Muscle layer of colon (tissue), 2 donors: ENCODE results near the gene FGD5.

Experiments used
- H3K27ac ChIP-seq: one replicate; pipeline ENCODE4 v1.7.0; 2013; ENCODE audit warnings: low read depth, mild to moderate bottlenecking, low read length, moderate library complexity
- H3K27me3 ChIP-seq, 2 donors: one replicate each; pipeline ENCODE4 v1.7.0; 2013; ENCODE audit warnings: low read length in 2 of 2, mild to moderate bottlenecking in 2 of 2; ENCODE audit not compliant: insufficient read depth in 2 of 2, control insufficient read depth in 1 of 2
- H3K36me3 ChIP-seq: one replicate; pipeline ENCODE4 v1.7.0; 2013; ENCODE audit warnings: mild to moderate bottlenecking, low read length; ENCODE audit not compliant: insufficient read depth
- H3K4me1 ChIP-seq: one replicate; pipeline ENCODE4 v1.7.0; 2013; ENCODE audit warnings: mild to moderate bottlenecking, low read length; ENCODE audit not compliant: insufficient read depth
- H3K4me3 ChIP-seq, 2 donors: one replicate each; pipeline ENCODE4 v1.7.0; 2013; ENCODE audit warnings: low read length in 2 of 2, low read depth in 1 of 2, mild to moderate bottlenecking in 1 of 2, moderate library complexity in 1 of 2
- H3K9ac ChIP-seq: one replicate; pipeline ENCODE4 v1.7.0; 2013; ENCODE audit warnings: low read length
- H3K9me3 ChIP-seq: one replicate; pipeline ENCODE4 v1.7.0; 2013; ENCODE audit warnings: mild to moderate bottlenecking, low read length
- donor health status: abdominal sarcoma.
- donor health status: Adenocarcinoma of cecum.

Gene FGD5

GRCh38 chr3:14836049-14836468, 17.3 kb downstream of the FGD5 start:
- Histone ChIP-seq H3K27ac (no peak overlapping the region), H3K36me3 (no peaks in the 10 kb centered on the region), H3K9me3 (no peaks in the 10 kb centered on the region), H3K4me1 (peaks cover 25% of the 10 kb centered on the region), H3K4me3 (no peak overlapping the region), H3K27me3 (no peaks in the 10 kb centered on the region), H3K9ac (no peak overlapping the region)

DNA sequence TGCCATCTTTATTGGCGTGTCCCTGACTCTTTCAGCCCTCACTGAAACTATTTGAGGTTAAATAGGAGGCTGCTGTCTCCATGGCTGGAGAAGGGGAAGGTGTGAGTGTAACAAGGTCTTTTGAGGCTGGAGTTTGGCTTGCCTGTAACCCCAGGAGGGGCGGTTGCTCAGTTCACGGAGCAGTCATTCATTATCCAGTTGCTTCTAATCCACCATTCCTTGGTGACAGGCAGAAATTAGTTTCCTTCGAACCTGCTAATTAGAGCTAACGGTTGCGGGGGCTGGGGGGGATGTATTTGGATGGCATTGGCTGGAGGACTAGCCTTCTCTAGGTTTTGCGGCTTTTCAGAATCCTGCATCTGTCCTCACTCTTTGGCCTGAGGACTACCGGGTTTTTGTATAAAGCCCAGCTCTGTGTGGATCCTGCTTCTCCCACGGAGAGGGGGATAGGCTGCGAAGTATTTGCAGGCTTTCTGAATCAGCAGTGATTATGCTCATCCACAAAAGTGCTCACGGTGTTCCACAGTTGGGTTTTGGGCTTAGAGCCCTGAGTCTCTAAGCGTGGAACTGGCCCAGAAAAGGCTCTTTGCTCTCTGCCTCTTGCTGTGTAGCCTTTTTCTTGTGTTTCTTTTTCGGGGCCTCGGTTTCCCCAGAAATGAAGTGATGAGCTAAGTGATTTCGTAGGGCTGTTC, 18.6 kb downstream of the FGD5 start:
- no peaks in the 10 kb centered on the region for H3K9me3 ChIP-seq
- H3K4me3 ChIP-seq: no peak overlapping the region
- no peaks in the 10 kb centered on the region for H3K27me3 ChIP-seq
- H3K36me3 ChIP-seq: no peaks in the 10 kb centered on the region
- peaks cover 25% of the 10 kb centered on the region for H3K4me1 ChIP-seq
- no peak overlapping the region for H3K27ac ChIP-seq
- no peak overlapping the region for H3K9ac ChIP-seq

GRCh38 chr3:14837878-14838258, 19.1 kb downstream of the FGD5 start:
- H3K4me3 ChIP-seq: no peak overlapping the region
- no peaks in the 10 kb centered on the region for H3K9me3 ChIP-seq
- H3K27me3 ChIP-seq: no peaks in the 10 kb centered on the region
- peaks cover 25% of the 10 kb centered on the region for H3K4me1 ChIP-seq
- no peaks in the 10 kb centered on the region for H3K36me3 ChIP-seq
- H3K27ac ChIP-seq: peak overlapping the region; percentile 29
- H3K9ac ChIP-seq: no peak overlapping the region

GRCh38 chr3:14839236-14839635, 20.5 kb downstream of the FGD5 start:
- Histone ChIP-seq H3K9me3 (no peaks in the 10 kb centered on the region), H3K9ac (no peak overlapping the region)

GRCh38 chr3:14841836-14842235, 23.1 kb downstream of the FGD5 start:
- no peaks in the 10 kb centered on the region for H3K27me3 ChIP-seq
- H3K9me3 ChIP-seq: no peaks in the 10 kb centered on the region
- no peaks in the 10 kb centered on the region for H3K36me3 ChIP-seq
- no peak overlapping the region for H3K9ac ChIP-seq
- no peak overlapping the region for H3K27ac ChIP-seq
- no peak overlapping the region for H3K4me3 ChIP-seq
- H3K4me1 ChIP-seq: peaks cover 19% of the 10 kb centered on the region

More at GRCh38 chr3:14839236-14839635, 20.5 kb downstream of the FGD5 start:
- Histone ChIP-seq H3K4me1 (peaks cover 25% of the 10 kb centered on the region), H3K4me3 (no peak overlapping the region), H3K27ac (no peak overlapping the region), H3K27me3 (no peaks in the 10 kb centered on the region), H3K36me3 (no peaks in the 10 kb centered on the region)

GRCh38 chr3:14842277-14842676, 23.5 kb downstream of the FGD5 start:
- H3K9me3 ChIP-seq: no peaks in the 10 kb centered on the region
- no peak overlapping the region for H3K27ac ChIP-seq

DNA sequence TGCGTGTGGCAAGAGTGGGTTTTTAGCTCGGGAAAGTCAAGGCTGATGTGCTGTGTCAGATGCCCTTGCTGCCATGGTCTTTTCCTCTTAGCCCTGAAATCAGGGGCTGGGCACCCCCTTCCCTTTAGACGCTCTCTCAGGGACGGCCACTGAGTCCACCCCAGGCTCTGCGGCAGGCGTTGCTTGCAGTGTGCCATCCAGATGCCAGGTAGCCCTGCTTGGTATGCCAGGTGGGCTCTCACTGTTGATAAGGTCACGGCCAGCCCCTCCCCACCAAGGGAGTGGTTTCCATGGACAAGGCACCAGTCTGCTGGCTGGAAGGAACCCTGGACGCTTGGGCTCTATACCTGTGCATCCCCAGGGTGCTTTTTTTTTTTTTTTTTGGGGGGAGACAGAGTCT, 24.6 kb downstream of the FGD5 start:
- Histone ChIP-seq H3K27ac (no peak overlapping the region), H3K9me3 (no peaks in the 10 kb centered on the region), H3K4me1 (peaks cover 11% of the 10 kb centered on the region), H3K9ac (no peak overlapping the region), H3K4me3 (no peak overlapping the region), H3K27me3 (no peaks in the 10 kb centered on the region), H3K36me3 (no peaks in the 10 kb centered on the region)

More at GRCh38 chr3:14842277-14842676, 23.5 kb downstream of the FGD5 start:
- Histone ChIP-seq H3K27me3 (no peaks in the 10 kb centered on the region), H3K9ac (no peak overlapping the region), H3K4me3 (no peak overlapping the region), H3K36me3 (no peaks in the 10 kb centered on the region), H3K4me1 (peaks cover 18% of the 10 kb centered on the region)

DNA sequence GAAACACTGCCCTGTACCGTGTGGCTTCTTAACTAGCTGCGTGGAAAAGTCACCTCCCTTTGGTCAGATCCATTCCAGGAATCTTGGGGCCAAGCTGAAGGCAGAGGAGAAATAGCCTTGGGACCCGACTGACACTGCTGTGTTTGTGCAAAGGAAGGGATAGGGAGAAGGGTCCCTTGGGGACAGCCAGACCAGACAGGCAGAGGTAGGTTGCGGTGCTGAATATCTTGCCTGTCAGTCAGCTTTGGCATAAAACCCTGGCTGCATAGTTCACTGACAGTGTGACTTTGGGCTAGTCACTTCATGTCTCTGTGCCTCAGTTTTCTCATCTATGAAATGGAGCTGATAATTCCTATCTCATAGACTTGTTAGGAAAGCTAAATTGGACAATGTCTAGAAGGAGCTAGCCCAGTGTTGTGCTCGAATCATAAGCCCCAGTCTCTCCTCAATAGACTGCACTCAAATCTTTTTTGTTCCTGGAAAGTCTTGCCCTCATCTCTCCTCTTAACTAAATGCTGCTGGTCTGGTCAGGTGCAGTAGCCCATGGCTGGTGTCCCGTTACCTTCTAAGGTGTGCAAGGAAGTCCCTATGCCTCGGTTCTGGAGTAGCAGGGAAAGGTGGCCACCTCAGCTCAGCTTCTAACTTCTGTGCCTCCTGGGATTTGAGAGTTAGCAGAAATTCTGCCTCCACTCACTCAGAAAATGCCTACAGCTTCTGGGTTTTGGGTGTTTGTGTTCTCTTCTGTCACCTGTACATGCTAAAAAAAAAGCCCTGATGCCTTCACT, 25.8 kb downstream of the FGD5 start:
- Histone ChIP-seq H3K27ac (no peak overlapping the region), H3K9ac (no peak overlapping the region), H3K4me1 (peaks cover 7% of the 10 kb centered on the region), H3K27me3 (no peaks in the 10 kb centered on the region), H3K4me3 (no peak overlapping the region), H3K36me3 (no peaks in the 10 kb centered on the region), H3K9me3 (no peaks in the 10 kb centered on the region)

- H3K4me1 ChIP-seq: peaks cover 10% of the 10 kb centered on the region
- H3K27me3 ChIP-seq: no peaks in the 10 kb centered on the region
These were observed 26.4 kb downstream of the FGD5 start for GRCh38 chr3:14845180-14845579.

DNA sequence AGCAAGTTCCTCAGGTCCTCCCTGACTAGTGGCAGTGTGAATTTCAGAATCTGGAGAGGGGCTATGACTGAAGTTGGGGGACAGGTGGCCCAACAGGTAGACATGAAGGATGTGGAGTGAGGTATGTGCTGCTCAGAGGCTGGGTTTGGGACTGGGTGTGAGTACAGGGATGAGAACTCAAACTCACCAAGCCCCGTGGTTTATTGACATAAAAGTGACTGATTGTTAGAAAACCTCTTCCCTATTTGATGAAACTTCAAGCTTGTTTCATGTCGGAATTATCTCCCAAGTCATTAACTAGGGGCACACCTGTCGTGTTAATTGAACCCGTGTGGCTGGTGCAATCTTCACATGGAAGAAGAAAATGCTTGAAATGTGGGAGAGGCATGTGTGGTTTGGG, 27.1 kb downstream of the FGD5 start:
- Histone ChIP-seq H3K27ac (no peak overlapping the region), H3K4me1 (peaks cover 10% of the 10 kb centered on the region), H3K9me3 (no peaks in the 10 kb centered on the region), H3K4me3 (no peak overlapping the region), H3K36me3 (no peaks in the 10 kb centered on the region), H3K9ac (no peak overlapping the region), H3K27me3 (no peaks in the 10 kb centered on the region)

More at GRCh38 chr3:14845180-14845579, 26.4 kb downstream of the FGD5 start:
- H3K9me3 ChIP-seq: no peaks in the 10 kb centered on the region
- H3K9ac ChIP-seq: no peak overlapping the region
- H3K27ac ChIP-seq: no peak overlapping the region
- H3K4me3 ChIP-seq: no peak overlapping the region
- no peaks in the 10 kb centered on the region for H3K36me3 ChIP-seq

GRCh38 chr3:14846226-14846880, 27.6 kb downstream of the FGD5 start:
- H3K9me3 ChIP-seq: no peaks in the 10 kb centered on the region
- H3K4me1 ChIP-seq: peaks cover 10% of the 10 kb centered on the region
- no peaks in the 10 kb centered on the region for H3K36me3 ChIP-seq
- no peak overlapping the region for H3K27ac ChIP-seq
- H3K27me3 ChIP-seq: no peaks in the 10 kb centered on the region
- H3K4me3 ChIP-seq: no peak overlapping the region
- no peak overlapping the region for H3K9ac ChIP-seq
